Adrenal gland (tissue), 12 donors: ENCODE data around the gene FXYD1. TPM values are rescaled to one million over a fixed set of nuclear protein-coding genes. Genes with fewer than 3 reads are reported as not detected.
"Not testable (repeated sequence)": the region's sequence is repeated elsewhere in the genome, so short reads cannot be mapped to it uniquely, and the experiment has no call there.

ENCODE experiments used
- DNase-seq, 7 donors: peaks; one replicate each; pipeline ENCODE4 v3.0.0-alpha.2; 2019 to 2020
- H3K27ac ChIP-seq, 5 donors: fragments of 200-600 bp; sonication (generic) in 4 of 5; 1 replicate in 3 of 5; 2 replicates in 2 of 5; pipeline versions ENCODE4 v1.5.1 to v1.8.0; 2016 to 2020; ENCODE audit warnings: mild to moderate bottlenecking in 1 of 5
- H3K27me3 ChIP-seq: fragments of 200-600 bp; 2 replicates; pipeline ENCODE4 v1.8.0; 2021
- H3K36me3 ChIP-seq, 2 donors: fragments of 200-600 bp; replicated peaks in 1 of 2; 1 replicate in 1 of 2; 2 replicates in 1 of 2; pipeline versions ENCODE4 v1.5.1 to v1.8.0; 2018 to 2022
- H3K4me1 ChIP-seq, 2 donors: fragments of 200-600 bp; replicated peaks in 1 of 2; 1 replicate in 1 of 2; 2 replicates in 1 of 2; pipeline versions ENCODE4 v1.5.1 to v1.8.0; 2018 to 2021
- H3K4me3 ChIP-seq, 4 donors: fragments of 200-600 bp; sonication (generic) in 3 of 4; one replicate each; pipeline ENCODE4 v1.5.1; 2016 to 2018
- H3K9me3 ChIP-seq, 3 donors: fragments of 200-600 bp; sonication (generic) in 1 of 3; replicated peaks in 1 of 3; 1 replicate in 2 of 3; 2 replicates in 1 of 3; pipeline versions ENCODE4 v1.5.1 to v1.8.0; 2016 to 2021
- CTCF ChIP-seq, 6 experiments: fragments of 450-650 bp in 4 of 6; fragments of 200-600 bp in 2 of 6; sonication (generic) in 1 of 6; IDR thresholded peaks; 1 replicate in 5 of 6; 2 replicates in 1 of 6; pipeline versions ENCODE4 v1.5.1 to v1.8.0; 2016 to 2021; ENCODE audit warnings: antibody characterized with exemption in 6 of 6, mild to moderate bottlenecking in 2 of 6, moderate library complexity in 1 of 6
- POLR2A ChIP-seq, 2 donors: fragments of 450-650 bp; IDR thresholded peaks; one replicate each; pipeline ENCODE4 v1.6.1; 2017; ENCODE audit warnings: antibody characterized with exemption in 2 of 2, mild to moderate bottlenecking in 2 of 2, moderate library complexity in 1 of 2
- WGBS, 4 donors: extraction: QIAGEN DNeasy Blood & Tissue Kit in 2 of 4; methylation state at CpG; one replicate each; pipeline versions ENCODE4 v1.1.5 to v1.1.7; 2013 to 2017; 5-methylcytosine and 5-hydroxymethylcytosine counted together
- intact Hi-C, 2 donors: fragments of 100-400 bp; cut with DNase I; formaldehyde crosslinking; loops; one replicate each; pipeline versions ENCODE4 v1.14.1 to v1.15.0; 2022 to 2023
- polyA plus RNA-seq, 3 donors: library from polyadenylated mRNA; stranded (reverse); fragments of 200-250 nt in 2 of 3; fragments of 350-450 nt in 1 of 3; fragmentation: Illumina TruSeq in 1 of 3; extraction: RNeasy Lipid Tissue Mini Kit (QIAGEN cat#74804) in 1 of 3; gene quantifications; one replicate each; pipeline ENCODE4 v1.2.3, GENCODE V29; 2013 to 2014
- total RNA-seq, 9 donors: library from RNA; depleted of rRNA in 4 of 9; stranded (reverse); fragments of >200 nt in 4 of 9; fragments of 120-200 nt in 1 of 9; fragmentation: NEBNext Ultra II Directional in 1 of 9; extraction: Animal tissue kit (Norgen Biotek cat#: 25700) in 1 of 9; gene quantifications; one replicate each; pipeline versions ENCODE4 v1.1.0 to v1.2.4, GENCODE V29; 2013 to 2023
- donor health status: healthy with polysubstance abuse.
- donor health status: Bipolar disorder and iron deficiency.
- donor health status: DM: yes; HTN: yes; CAD: no.
- donor health status: DM: no; HTN: no; CAD: no.
- donor health status: DM: no; HTN: no; CAD: no.
- donor health status: DM: yes; HTN: yes; CAD: no.

Gene FXYD1
- total and polyA plus RNA-seq, 12 donors, result 2.0 to 58.6 (median 9.4) TPM; not detected in 1

GRCh38 chr19:35127871-35128270 lies 10.8 kb upstream of the FXYD1 start:
- intact Hi-C loops, result no loop called here
- H3K4me1 ChIP-seq, result peaks cover 0 to 16% of the 10 kb centered on the region in 2 donors
- H3K27ac ChIP-seq, result no peak overlapping the region
- TF ChIP-seq POLR2A (IDR thresholded peaks at IDR 0.05) (no peak), CTCF (IDR thresholded peaks at IDR 0.05) (no peak)
- 79 to 94% (median 86%) methylated on average over 5 to 7 of the region's 7 CpGs for WGBS, 4 donors
- no peaks in the 10 kb centered on the region for H3K36me3 ChIP-seq
- DNase-seq, result no peak
- H3K4me3 ChIP-seq, result no peak overlapping the region
- no peaks in the 10 kb centered on the region for H3K27me3 ChIP-seq
- H3K9me3 ChIP-seq, result no peaks in the 10 kb centered on the region

- TF ChIP-seq CTCF (IDR thresholded peaks at IDR 0.05), result no peak
- no peak for TF ChIP-seq POLR2A (IDR thresholded peaks at IDR 0.05)
- no peaks in the 10 kb centered on the region for H3K9me3 ChIP-seq
- no peak for DNase-seq
- H3K27me3 ChIP-seq, result no peaks in the 10 kb centered on the region
- no peaks in the 10 kb centered on the region for H3K36me3 ChIP-seq
- H3K4me3 ChIP-seq, result no peak overlapping the region
- intact Hi-C loops, result no loop called here
- peaks cover 0 to 14% of the 10 kb centered on the region in 2 donors for H3K4me1 ChIP-seq
- H3K27ac ChIP-seq, result no peak overlapping the region
- WGBS, 4 donors, result 87 to 93% (median 89%) methylated on average over 9 of the region's 9 CpGs
These were observed 10.1 kb upstream of the FXYD1 start for GRCh38 chr19:35128398-35129057.

- DNase-seq, H3K27me3 ChIP-seq, H3K4me3 ChIP-seq, H3K9me3 ChIP-seq, H3K4me1 ChIP-seq, H3K36me3 ChIP-seq, H3K27ac ChIP-seq: not testable (repeated sequence)
- 63 to 68% (median 65%) methylated on average over 14 of the region's 14 CpGs for WGBS, 4 donors
- intact Hi-C loops, result loop anchor here in 1 of 2 donors (10.0 kb wide), 1 partner anchor 65 kb away; no protein-coding TSS in a partner anchor
These were observed 8.8 kb upstream of the FXYD1 start for GRCh38 chr19:35129724-35130274.

DNA sequence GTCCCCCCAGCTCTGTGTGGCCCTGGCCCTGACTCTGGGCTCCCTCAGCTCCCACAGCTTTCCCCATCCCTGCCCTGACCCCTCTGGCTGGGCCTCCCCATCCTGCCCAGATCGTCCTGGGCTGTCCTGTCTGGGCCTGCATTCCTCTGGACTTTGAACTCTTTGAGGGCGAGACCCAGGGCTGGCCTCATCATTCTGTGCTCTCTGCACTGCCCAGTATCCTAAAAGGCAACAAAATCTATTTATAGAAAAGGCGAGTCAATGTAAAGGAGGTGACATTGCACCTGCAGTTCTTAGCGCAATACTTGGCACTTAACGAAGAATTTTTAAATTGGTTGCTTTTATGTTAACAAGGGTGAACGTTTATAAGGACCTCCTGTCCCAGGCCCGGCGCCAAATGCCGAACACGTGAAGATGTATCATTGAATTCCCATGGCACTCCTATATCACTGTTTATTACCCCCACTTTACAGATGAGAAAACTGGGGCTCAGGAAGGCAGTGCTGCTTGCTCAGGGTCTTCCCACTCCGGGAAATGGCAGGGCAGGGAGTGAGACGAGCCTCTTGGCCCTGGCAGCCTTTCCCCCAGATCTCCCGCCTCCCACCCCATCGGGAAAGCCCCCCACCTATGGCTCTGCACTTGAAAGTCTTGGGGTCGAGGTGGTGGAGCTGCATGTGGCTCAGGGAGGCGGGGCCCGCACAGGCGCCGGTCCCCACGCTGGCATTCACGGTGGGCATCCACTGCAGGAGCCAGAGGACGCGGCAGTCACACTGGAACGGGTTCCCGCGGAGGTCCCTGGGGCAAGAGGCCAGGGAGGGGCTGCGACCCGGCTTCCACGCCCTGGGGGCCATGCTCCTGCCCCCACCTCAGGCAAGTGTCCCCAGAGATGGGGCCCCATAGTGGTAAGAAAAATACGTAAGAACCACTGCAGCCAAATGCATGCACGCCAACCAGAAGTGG lies 7.6 kb upstream of the FXYD1 start:
- no peak for TF ChIP-seq CTCF (IDR thresholded peaks at IDR 0.05)
- TF ChIP-seq POLR2A (IDR thresholded peaks at IDR 0.05), result no peak
- Histone ChIP-seq H3K9me3 (no peaks in the 10 kb centered on the region), H3K4me3 (no peak overlapping the region), H3K27ac (no peak overlapping the region), H3K36me3 (no peaks in the 10 kb centered on the region), H3K4me1 (no peaks in the 10 kb centered on the region), H3K27me3 (no peaks in the 10 kb centered on the region)
- intact Hi-C loops, result loop anchor here in 1 of 2 donors (10.0 kb wide), 1 partner anchor 66 kb away; no protein-coding TSS in a partner anchor
- DNase-seq, result no peak
- 74 to 88% (median 85%) methylated on average over 16 to 31 of the region's 31 CpGs for WGBS, 4 donors
